ENCODE results near the gene GRM8.

Gene GRM8

DNA sequence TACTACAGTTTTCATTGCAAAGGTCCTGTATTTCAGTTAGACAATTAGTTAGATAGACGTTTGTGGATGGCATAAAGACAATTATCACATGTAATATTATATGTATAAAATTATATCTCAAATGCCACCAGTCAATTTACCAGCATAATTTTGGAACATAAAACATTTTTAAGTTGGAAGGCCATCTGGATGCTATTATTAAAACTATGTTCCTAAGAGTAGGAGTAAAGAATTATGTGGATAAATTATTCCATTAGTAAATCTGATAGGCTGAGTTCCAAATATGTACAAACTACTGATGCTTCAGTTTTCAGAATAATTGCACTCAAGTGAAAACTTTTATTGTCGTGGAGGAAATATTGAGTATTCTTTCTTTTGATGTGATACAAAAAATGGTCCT is 790.3 kb downstream of the GRM8 start:
- TF ChIP-seq CTCF (IDR thresholded peaks at IDR 0.05; ENCODE audit: low read depth, low read length): no peak
- DNase-seq (ENCODE audit: low read depth in 2 of 2): no peak
- no peak overlapping the region for H3K4me3 ChIP-seq (replicated peaks in 1 of 2; ENCODE audit: low read depth in 2 of 2, low read length in 2 of 2)

DNA sequence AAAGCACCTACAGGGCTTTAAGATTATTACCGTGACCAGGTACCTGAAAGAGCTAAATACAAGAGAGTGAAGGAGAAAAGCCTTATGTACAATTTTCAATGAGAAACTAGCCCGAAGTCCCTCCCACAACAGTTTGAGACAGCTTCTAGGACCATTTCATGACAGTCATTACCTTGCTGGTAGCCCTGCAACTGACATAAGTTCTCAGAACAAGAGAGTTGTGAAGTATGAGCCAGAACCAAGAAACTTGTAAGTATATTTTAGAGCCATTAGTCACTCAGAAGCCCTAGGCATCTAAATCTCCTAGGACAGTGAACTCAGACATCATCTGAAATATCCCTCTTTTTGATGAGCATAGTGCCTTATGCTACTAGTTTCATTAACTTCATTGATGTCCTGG is 792.1 kb downstream of the GRM8 start:
- DNase-seq (ENCODE audit: low read depth in 2 of 2): no peak
- TF ChIP-seq CTCF (IDR thresholded peaks at IDR 0.05; ENCODE audit: low read depth, low read length): no peak
- H3K4me3 ChIP-seq (replicated peaks in 1 of 2; ENCODE audit: low read depth in 2 of 2, low read length in 2 of 2): no peak overlapping the region

GRCh38 chr7:126453104-126453503 is 799.6 kb downstream of the GRM8 start:
- no peak for DNase-seq (ENCODE audit: low read depth in 2 of 2)
- no peak overlapping the region for H3K4me3 ChIP-seq (replicated peaks in 1 of 2; ENCODE audit: low read depth in 2 of 2, low read length in 2 of 2)
- no peak for TF ChIP-seq CTCF (IDR thresholded peaks at IDR 0.05; ENCODE audit: low read depth, low read length)

DNA sequence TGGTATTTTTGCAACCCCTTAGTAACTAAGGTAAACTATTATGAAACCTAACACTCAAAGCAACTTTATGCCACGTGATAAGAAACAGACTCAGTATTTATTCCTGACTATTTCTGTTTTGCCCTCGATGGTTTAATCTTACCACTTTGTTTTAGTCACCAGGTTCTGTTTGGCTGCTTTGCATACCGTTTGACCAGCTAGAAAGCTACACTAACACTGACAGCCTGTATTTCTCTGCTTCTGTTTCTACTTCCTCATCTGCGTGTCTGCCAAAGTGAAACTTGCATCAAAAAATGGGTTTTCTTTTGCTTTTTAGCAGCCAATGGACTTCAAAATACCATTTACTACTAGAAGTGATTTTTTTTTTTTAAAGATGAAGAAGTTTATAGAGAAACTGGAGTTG is 802.5 kb downstream of the GRM8 start:
- no peak for TF ChIP-seq CTCF (IDR thresholded peaks at IDR 0.05; ENCODE audit: low read depth, low read length)
- H3K4me3 ChIP-seq (replicated peaks in 1 of 2; ENCODE audit: low read depth in 2 of 2, low read length in 2 of 2): no peak overlapping the region
- DNase-seq (ENCODE audit: low read depth in 2 of 2): no peak

GRCh38 chr7:126449611-126450268 is 803.0 kb downstream of the GRM8 start:
- no peak for TF ChIP-seq CTCF (IDR thresholded peaks at IDR 0.05; ENCODE audit: low read depth, low read length)
- no peak overlapping the region for H3K4me3 ChIP-seq (replicated peaks in 1 of 2; ENCODE audit: low read depth in 2 of 2, low read length in 2 of 2)
- DNase-seq (ENCODE audit: low read depth in 2 of 2): no peak

- H3K4me3 ChIP-seq (replicated peaks in 1 of 2; ENCODE audit: low read depth in 2 of 2, low read length in 2 of 2): no peak overlapping the region
- no peak for DNase-seq (ENCODE audit: low read depth in 2 of 2)
- TF ChIP-seq CTCF (IDR thresholded peaks at IDR 0.05; ENCODE audit: low read depth, low read length): no peak
These were observed 804.8 kb downstream of the GRM8 start for GRCh38 chr7:126447984-126448383.

DNA sequence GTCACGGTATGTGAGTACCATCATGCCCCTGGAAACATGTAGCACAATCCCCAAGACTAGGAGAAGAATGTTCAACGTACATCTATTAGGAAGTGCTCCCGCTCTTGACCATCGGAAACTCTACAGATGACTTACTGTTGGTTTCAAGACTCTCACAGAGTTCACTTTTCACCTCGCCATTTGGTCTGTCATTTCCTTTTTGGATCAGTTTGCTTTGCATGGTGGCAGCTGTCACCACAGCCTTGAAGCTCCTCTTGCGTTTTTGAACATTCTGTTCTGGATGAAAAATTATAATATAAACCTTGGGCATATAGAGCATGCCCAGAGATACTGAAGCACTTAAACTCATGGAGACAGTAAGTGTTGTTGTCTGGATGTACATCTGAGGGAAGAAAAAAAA is 806.8 kb downstream of the GRM8 start:
- DNase-seq (ENCODE audit: low read depth in 2 of 2): no peak
- TF ChIP-seq CTCF (IDR thresholded peaks at IDR 0.05; ENCODE audit: low read depth, low read length): no peak
- H3K4me3 ChIP-seq (replicated peaks in 1 of 2; ENCODE audit: low read depth in 2 of 2, low read length in 2 of 2): no peak overlapping the region

Data from cardiac fibroblast (primary cell).